ENCODE measurements around the gene MUC12.
A peak's percentile ranks its signal among the peaks of the same experiment; 100 is the strongest.

The MUC12 gene

GRCh38 chr7:101066141-101066832 lies 96.9 kb downstream of the MUC12 start:
- peak in 1 of 2 experiments; percentile 28 for DNase-seq

- no peak for DNase-seq
Observed at GRCh38 chr7:101066833-101067177, 97.4 kb downstream of the MUC12 start.

- no peak for DNase-seq
Observed at GRCh38 chr7:101068401-101068800, 99.0 kb downstream of the MUC12 start.
